HG02678 (cell line): ENCODE measurements around the gene MLPH.

Source experiments
- ATAC-seq: cut with Tn5 transposase; IDR thresholded peaks from one replicate; pipeline ENCODE4 v1.9.1; 2021; ENCODE audit warnings: mild to moderate bottlenecking, moderate library complexity; ENCODE audit not compliant: unreplicated experiment

Gene MLPH

DNA sequence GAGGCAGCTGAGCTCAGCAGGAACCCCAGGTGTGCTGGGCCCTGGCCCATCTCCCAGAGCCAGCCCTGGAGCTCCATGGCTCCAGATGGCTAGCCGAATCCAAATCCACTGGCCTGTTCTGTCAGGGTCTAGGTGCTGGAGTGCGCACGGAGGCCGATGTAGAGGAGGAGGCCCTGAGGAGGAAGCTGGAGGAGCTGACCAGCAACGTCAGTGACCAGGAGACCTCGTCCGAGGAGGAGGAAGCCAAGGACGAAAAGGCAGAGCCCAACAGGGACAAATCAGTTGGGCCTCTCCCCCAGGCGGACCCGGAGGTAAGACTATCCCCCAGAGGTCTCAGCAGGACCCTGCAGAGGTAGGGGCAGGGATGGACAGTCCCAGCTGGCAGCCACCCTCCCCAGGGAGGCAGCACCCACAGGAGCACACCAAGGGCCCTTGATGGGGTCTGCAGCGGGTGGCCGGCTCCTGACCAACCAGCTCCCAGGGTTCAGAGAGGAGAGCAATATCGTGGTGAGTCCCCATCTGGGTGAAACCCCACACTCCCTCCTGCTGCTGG is 53.2 kb downstream of the MLPH start:
- no peak for ATAC-seq

DNA sequence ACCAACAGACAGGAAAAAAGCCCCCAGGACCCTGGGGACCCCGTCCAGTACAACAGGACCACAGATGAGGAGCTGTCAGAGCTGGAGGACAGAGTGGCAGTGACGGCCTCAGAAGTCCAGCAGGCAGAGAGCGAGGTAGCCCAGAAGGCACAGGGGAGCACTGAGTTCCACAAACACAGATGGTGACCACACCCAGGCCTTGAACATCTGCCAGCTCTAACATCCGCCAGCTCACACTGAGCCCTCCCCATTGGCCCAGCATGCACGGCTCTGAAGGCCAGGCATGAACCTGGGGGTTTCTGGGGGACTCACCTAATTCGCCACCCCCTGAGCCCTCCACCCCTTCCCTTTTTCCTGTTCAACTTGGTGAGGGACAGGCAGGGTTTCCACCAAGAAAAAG is 53.8 kb downstream of the MLPH start:
- no peak for ATAC-seq

DNA sequence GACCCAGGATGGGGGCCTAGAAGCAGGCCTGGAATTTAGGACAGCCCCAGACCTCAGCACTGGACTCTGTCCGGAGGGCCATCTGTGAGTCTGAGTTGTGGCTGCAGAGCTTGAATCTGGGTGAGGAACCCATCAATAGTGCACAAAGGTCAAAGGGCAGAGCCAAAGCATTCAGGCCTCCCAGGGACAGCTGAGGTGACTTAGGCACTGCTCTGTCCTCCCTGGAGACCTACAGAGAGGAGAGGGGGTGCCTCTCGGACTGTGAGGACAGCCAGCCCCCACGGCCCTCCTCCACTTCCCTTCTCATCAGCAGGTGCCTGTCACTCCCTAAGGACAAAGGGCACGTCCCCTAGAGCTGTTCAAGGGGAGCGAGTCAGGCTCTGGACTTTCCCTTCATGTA is 54.2 kb downstream of the MLPH start:
- no peak for ATAC-seq

DNA sequence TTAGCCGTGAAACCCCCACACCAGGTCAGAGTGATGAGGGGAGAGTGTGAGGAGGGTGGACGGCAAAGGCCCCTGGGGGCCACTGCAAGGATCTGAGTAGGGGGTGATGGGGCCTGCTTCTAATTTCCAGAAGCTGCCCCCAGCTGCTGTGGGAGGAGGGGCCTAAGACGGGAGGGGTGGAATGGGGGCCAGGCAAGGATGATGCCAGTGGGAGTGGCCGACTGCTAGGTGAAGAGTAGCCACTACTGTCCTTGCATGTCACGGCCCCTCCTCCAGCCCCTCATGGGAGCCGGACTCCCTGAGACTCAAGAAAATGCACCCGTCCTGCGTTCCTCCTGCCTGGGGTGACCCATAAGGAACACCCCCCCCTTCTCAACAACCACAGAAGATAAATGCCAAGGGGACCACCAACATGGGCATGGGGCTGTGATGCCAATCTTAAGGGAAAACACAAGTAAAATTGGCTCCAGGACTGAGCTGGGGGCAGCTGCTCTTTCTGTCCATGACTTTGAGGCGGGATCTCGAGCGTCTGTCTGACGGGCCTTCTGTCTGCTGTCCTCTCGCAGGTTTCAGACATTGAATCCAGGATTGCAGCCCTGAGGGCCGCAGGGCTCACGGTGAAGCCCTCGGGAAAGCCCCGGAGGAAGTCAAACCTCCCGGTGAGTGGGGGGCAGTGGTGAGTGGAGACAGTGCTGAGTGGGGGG is 55.1 kb downstream of the MLPH start:
- ATAC-seq = no peak

DNA sequence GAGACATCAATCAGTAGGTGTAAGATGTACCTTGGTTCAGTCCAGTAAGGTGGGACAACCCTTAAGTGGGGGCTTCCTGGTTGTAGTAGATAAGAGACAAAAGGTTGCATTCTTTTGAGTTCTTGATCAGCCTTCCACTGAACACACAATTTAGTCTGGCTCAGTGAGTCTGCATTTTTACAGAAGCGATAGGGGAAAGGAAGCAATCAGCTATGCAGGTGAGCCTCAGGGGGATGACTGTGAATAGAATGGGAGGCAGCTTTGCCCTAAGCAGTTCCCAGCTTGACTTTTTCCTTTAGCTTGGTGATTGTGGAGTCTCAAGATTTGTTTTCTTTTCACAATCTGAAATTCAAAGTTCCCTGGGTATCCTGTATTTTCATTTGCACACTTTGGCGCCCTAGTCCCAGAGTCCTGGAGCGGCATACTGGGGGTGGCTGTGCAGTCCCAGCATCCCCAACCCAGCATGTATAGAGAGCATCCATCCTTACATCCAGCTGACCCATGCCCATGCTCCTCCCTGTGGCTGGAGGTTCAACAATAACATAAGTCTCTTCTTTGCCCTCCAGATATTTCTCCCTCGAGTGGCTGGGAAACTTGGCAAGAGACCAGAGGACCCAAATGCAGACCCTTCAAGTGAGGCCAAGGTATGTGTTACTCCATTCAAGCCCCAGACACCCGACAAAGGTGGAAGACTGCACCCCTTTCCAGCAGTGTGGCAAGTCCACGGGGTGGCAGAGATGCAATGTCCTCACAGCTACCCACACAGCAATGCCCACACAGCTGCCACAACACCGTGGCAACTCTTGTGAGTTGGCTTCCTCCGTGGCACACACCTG is 59.2 kb downstream of the MLPH start:
- no peak for ATAC-seq

DNA sequence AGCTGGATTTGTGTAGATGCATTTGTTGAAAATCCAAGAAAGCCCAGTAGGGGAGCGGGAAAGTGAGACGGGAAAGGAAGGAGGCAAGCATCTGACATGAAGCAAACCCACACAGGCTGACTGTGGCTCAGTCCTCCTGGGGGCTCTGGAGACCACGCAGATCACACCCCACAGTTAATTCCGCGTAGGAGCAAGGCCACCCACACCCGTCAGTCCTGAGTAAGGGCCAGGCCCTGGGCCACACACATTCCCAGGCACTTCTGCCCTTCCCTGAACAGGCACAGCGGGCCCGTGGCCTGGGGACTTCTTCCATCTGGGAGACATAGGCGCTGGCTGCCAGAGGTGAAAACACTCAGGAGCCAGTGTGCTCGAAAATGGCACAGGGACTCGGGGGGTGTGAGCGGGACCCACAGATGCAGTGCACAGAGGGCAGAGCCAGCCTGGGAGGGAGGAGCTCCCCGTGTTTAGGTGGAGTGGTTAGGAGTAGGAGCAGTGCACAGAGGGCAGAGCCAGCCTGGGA is 59.9 kb downstream of the MLPH start:
- no peak for ATAC-seq

DNA sequence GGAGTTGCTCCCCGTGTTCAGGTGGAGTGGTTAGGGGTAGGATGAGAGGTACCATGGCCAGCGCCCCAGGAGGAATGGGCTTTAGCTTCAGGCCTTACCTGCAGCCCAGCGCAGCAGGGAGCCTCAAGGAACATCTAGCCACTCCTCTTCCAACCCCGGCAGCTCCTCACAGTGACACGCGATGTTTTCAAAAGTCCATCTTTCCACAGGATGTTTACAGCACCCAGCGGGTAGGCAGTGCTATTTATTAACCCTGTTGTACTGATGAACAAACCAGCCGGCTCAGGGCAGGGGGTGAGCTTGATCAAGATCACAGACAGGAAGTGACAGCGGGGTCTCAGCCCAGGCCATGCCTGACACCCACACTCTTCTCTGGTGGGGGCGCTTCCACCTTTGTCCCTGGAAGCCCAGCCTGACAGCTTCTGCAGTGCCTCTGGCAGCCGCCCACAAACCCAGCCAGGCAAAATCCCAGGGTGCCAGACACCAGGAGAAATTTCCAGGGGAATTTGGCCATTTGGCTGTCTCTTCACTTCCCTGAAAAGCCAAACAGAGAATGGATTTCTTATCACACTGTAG is 60.9 kb downstream of the MLPH start:
- no peak for ATAC-seq

DNA sequence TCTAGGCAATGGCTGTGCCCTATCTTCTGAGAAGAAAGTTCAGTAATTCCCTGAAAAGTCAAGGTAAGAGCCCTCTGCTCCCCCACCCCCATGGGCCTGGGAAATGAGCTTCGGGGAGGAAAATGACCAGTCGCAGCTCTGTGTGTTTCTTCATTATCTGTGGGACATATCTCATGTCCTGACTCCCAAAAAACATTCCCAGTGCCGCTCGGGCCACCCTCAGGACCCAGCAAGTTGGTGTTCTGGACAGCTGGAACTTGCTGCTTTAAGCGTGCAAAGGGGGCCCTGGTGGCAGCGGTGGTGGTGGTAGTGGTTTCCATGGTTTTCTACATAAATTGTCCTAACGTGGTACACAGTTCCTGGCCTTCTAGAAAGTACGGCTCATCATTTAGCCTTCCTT is 62.2 kb downstream of the MLPH start:
- ATAC-seq = no peak

DNA sequence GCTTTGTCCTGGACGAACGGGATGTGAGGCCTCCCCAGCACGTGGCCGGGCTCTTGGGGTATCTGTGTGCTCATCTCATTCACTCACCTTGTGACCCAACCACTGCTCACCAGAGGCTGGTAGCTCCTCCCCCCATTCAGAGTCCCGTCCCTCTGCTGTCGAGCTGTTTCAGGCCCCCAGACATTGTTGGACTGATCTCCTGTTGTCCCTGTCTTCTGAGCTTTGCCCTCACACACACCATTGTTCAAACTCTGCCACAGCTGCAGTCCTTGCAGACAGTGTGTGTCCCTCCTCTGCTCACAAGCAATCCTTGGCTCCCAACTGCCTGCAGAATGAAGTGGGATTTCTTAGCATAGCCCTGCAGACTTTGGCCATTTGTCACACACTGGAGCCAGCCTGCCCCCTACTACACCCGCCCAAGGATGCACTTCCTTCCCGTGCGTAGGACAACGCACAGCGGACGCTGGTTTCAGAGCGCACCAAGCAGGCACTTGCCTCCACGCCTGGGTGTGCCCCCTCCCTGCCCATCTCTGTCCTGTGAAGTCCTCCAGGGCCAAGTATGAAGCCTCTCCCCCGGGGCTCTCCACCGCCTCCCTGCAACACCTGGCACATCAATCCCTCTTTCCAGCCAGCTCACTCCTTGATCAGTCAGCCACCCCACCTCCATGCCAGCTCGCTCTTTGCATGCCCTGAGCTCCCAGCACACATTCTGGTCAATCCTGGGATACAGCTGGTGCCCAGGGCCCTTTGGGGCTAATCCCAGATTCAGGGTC is 62.8 kb downstream of the MLPH start:
- ATAC-seq = no peak

DNA sequence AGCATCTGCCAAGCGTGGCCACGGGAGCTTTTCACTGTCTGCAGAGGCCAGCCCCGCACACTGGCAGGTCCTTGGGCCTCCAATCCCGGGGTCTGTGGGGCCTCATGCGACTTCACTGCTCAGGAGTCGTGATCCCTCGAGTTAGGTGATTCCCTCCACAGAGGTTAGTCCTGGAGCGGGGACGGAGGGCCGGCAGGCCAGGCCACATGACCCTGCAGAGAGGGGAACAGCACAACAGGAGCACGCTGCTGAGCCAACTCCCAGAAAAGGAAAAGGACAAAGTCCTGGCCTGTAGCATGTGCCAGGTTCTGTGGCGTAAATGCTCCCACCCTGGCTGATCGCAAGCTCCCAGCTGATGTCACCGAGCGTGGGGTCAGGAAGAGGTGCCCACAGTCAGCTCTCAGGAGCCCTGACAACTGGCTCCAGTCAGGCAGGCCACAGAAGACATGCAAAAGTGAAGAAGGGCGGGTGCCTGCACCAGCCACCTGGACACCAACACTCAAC is 64.1 kb downstream of the MLPH start:
- ATAC-seq = no peak

DNA sequence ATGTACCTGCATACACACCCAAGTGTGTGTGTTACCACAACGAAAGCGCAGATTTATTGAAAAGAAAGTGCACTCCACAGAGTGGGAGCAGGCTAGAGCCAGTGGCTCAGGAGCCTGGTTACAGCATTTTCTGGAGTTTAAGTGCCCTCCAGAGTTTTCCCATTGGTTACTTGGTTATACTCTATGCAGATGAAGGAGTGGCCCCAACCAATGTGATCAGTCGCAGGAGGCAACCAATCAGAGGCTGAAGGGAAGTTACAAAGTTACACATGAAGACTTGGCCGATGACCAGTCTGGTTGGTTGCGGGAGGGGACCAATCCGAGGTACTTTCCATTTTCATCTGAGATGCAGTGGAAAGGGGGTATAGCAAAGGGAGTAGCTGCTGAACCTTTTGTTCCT is 65.9 kb downstream of the MLPH start:
- no peak for ATAC-seq

DNA sequence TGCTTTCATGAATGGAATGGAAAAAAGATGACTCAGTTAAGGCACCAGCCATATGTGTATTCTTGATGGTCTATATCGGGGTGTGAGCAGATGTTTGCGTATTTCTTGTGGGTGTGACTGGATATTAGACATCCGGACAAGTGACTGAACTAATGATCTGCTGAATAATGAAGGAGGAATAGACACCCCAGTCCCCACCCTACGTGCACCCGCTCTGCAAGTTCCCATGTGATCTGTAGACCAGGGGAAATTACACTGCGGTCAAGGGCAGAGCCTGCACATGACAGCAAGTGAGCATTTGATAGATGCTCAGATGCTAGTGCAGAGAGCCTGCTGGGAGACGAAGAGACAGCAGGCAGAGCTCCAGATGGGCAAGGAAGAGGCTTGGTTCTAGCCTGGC is 66.9 kb downstream of the MLPH start:
- ATAC-seq = no peak

DNA sequence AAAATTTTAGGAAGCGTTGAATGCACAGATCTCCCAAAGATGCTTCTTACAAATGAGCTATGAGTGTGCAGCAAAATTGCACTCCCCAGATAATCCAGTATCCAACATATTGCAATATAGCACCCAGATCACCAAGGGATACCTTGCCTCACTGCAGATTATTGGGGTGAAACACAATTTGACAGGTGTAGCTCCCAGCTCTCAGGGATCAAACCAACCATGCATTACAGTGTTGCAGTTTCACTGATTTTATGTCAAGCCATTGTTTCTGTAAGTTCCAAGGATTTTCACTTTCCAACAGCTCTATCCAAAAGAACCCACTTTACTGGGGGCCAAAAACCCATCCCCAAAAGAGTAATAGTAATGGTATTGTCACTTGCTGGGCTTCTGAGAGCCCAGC is 68.5 kb downstream of the MLPH start:
- no peak for ATAC-seq

DNA sequence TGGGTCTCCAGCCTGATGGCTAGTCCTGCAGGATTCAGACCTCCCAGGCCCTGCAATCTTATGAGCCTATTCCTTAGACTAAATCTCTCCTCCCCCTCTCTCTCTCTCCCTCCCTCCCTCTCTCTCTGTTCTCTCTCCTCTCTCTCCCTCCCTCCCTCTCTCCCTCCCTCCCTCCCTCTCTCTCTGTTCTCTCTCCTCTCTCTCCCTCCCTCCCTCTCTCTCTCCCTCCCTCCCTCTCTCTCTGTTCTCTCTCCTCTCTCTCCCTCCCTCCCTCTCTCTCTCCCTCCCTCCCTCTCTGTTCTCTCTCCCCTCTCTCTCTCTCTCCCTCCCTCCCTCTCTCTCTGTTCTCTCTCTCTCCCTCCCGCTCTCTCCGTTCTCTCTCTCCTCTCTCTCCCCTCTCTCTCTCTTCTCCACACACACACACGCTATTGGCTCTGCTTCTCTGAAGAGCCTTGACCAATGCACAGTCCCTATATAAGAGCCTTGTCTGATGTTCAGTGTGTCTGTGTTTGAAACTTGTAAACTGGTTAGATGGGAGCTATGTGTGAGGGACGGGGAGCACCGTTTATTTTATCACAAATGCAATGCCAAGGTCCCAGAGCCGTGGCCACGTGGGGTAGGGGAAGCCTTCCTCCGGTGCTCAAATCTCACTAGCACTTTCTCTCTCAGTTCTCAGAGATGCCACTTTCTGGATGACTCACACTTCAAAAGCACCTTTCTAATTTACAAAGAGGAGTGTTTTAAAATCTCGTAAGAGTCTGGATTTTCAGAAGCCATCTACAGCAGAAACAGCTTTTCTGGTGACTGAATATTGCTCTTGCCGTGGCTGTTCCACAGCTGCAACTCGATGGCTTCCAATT is 70.0 kb downstream of the MLPH start:
- ATAC-seq = peak; percentile 97

DNA sequence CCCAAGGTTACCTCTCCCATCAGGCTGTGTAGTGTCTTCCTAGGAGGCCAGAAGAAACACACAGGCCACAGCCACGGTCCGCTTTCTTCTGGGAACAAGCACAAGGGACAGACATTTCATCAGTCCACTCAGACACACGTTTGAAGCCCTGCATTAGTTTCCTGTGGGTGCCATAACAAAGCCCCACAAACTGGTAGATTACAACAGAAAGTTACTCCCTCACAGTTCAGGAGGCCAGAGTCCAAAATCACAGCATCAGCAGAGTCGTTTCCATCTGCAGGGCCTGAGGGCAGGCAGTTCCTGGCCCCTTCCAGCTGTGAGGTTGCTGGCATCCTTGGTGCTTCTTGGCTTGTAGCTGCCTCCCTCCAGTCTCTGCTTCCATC is 70.6 kb downstream of the MLPH start:
- ATAC-seq = peak; percentile 32

DNA sequence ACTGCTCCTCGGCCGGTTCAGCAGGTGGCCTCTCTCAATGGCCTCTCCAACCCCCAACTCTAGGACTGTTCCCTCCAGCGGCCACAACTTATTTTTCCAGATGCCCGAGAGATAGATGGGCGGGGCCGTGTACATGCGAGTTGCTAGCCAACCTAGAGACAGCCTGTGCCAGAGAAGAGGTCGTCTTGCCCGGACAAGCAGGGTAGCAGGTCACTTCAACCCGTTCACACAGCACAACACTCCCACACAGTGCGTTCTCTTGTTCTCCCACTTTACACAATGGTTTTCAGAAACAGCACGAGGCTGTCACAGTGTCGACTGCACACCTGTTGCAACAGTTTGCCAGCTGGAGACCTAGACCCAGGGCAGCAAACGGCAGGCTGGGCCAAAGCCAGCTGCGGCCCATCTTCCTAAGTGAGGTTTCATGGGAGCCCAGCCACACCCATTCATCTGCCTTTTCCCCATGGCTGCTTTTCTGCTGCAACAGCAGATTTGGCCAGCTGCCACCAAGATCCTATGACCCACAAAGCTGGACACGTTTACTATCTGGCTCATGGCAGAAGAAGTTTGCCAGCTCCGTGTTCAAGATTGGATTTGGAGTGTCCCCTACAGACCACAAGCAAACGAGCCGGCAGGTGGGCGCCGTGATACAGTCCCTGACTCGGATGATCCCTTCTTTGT is 72.0 kb downstream of the MLPH start:
- no peak for ATAC-seq

DNA sequence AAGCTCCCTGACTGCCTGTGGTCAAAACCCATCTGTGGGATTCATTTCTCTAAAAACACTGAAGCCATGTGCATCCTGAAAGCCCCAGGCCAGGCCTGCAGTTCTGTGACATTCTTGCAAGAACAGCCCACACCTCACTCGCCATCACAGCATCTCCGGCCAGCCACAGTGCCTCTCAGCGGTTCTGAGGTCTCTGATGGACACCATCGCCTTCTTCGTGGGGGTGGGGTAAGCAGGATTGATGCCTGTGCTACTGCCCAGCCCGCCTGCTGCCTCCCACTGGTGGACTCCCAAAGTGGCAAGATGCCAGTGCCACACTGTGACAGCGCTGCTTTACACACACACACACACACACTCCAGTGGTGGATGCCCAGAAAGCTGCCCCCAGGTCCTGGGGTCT is 74.2 kb downstream of the MLPH start:
- no peak for ATAC-seq

DNA sequence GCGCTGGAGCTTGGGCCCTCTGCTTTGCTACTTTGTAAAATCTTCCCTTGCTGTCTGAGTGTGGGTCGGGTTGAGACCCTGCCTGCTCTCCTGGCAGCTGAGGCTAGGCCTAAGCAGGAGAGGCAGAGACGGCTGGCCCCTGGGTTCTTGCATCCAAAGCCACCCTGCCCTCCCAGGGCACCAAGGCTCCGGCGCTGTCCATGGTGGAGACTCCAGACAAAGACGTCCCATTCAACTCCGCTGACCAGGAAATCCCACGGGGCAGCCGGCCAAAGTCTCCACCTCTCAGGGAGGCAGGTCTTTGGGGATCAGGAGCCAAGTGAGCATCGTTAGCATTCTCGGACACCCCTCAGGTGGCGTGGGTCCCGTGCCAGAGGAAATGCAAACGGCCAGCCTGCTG is 76.8 kb downstream of the MLPH start:
- no peak for ATAC-seq

DNA sequence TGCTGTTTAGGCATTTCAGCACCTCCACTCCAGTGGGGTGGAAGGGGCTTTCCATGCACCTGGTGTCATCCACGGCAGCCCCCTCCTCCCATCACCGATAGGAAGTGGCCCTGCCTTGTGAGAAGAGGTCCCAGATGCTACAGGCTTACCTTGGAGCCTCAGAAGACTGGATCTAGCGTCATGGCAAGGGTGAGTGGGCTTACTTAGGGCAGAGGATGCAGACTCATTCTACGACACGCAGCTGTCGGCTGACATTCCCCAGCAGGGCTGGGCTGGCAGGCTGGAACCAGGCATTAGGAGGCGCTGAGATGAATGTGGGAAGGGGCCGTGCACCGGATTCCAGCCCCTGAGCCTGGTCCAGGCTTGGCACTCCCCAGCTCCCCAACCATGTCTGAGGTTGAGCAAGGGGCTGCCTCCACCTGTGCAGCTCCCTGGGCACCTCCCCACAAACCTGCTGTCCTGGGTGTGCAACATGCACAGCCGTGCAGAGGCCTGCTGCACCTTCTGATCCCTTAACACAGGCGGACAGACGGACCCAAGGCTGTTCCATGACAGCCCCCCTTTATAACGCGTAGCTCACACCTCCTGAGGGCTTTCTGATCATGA is 77.6 kb downstream of the MLPH start:
- ATAC-seq = no peak
